GM06990 (cell line): ENCODE results near the gene BMP2K.

Experiments
- DNase-seq: peaks from one replicate; pipeline ENCODE4 v3.0.0-alpha.2; 2011; ENCODE audit not compliant: insufficient read length; ENCODE audit errors: extremely low read depth
- H3K27me3 ChIP-seq: replicated peaks from 2 replicates; pipeline ENCODE4 v1.6.0; 2011; ENCODE audit warnings: low read length; ENCODE audit not compliant: control insufficient read depth, insufficient read depth
- H3K36me3 ChIP-seq: 2 replicates; pipeline ENCODE4 v1.5.1; 2011; ENCODE audit warnings: low read length; ENCODE audit not compliant: control insufficient read depth, insufficient read depth
- H3K4me3 ChIP-seq: replicated peaks from 2 replicates; pipeline ENCODE4 v1.5.1; 2011; ENCODE audit warnings: low read depth, mild to moderate bottlenecking, control low read depth, low read length
- TF ChIP-seq, protein P1 (sequence below): IDR thresholded peaks from 2 replicates; pipeline ENCODE4 v1.5.1; 2011; ENCODE audit warnings: low read length, control low read depth, mild to moderate bottlenecking, inconsistent platforms; ENCODE audit not compliant: insufficient read depth, poor library complexity, severe bottlenecking

The BMP2K gene

GRCh38 chr4:78737035-78737434 lies 39.1 kb upstream of the BMP2K start:
- no peak overlapping the region for H3K4me3 ChIP-seq
- H3K27me3 ChIP-seq = no peaks in the 10 kb centered on the region
- DNase-seq = peak; percentile 20
- TF ChIP-seq, protein P1, sequence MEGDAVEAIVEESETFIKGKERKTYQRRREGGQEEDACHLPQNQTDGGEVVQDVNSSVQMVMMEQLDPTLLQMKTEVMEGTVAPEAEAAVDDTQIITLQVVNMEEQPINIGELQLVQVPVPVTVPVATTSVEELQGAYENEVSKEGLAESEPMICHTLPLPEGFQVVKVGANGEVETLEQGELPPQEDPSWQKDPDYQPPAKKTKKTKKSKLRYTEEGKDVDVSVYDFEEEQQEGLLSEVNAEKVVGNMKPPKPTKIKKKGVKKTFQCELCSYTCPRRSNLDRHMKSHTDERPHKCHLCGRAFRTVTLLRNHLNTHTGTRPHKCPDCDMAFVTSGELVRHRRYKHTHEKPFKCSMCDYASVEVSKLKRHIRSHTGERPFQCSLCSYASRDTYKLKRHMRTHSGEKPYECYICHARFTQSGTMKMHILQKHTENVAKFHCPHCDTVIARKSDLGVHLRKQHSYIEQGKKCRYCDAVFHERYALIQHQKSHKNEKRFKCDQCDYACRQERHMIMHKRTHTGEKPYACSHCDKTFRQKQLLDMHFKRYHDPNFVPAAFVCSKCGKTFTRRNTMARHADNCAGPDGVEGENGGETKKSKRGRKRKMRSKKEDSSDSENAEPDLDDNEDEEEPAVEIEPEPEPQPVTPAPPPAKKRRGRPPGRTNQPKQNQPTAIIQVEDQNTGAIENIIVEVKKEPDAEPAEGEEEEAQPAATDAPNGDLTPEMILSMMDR = no peak
- no peaks in the 10 kb centered on the region for H3K36me3 ChIP-seq

DNA sequence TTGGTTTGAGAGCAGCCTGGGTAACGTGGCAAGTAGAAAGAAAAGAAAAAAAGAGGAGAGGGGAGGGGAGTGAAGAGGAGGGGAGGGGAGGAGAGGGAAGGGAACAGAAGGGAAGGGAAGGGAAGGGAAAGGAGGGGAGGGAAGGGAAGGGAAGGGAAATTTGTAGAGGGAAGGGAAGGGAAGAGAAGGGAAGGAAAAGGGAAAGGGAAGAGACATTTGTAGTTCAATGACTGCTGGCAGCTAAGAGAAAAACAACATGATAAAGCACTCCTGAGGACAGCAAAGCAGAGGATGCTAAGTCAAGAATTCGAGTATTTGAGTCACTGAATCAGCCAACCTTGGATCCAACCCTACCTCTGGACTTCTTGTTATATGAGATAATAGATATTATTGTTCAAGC lies 38.2 kb upstream of the BMP2K start:
- TF ChIP-seq, protein P1 = no peak
- H3K27me3 ChIP-seq = no peaks in the 10 kb centered on the region
- no peak overlapping the region for H3K4me3 ChIP-seq
- DNase-seq = no peak
- H3K36me3 ChIP-seq = no peaks in the 10 kb centered on the region

- H3K36me3 ChIP-seq = no peaks in the 10 kb centered on the region
- peak; percentile 44 for DNase-seq
- no peak overlapping the region for H3K4me3 ChIP-seq
- TF ChIP-seq, protein P1 = no peak
- no peaks in the 10 kb centered on the region for H3K27me3 ChIP-seq
Measured at GRCh38 chr4:78742300-78742699, 33.9 kb upstream of the BMP2K start.

- no peak for DNase-seq
- Histone ChIP-seq H3K36me3 (no peaks in the 10 kb centered on the region), H3K4me3 (no peak overlapping the region)
Measured at GRCh38 chr4:78747475-78747922, 28.7 kb upstream of the BMP2K start.

GRCh38 chr4:78748381-78748780 lies 27.8 kb upstream of the BMP2K start:
- no peaks in the 10 kb centered on the region for H3K36me3 ChIP-seq
- no peaks in the 10 kb centered on the region for H3K27me3 ChIP-seq
- H3K4me3 ChIP-seq = no peak overlapping the region
- DNase-seq = no peak
- TF ChIP-seq, protein P1 = no peak

More at GRCh38 chr4:78747475-78747922, 28.7 kb upstream of the BMP2K start:
- no peaks in the 10 kb centered on the region for H3K27me3 ChIP-seq
- TF ChIP-seq, protein P1 = no peak

- H3K27me3 ChIP-seq = no peaks in the 10 kb centered on the region
- no peaks in the 10 kb centered on the region for H3K36me3 ChIP-seq
- TF ChIP-seq, protein P1 = no peak
- no peak overlapping the region for H3K4me3 ChIP-seq
- DNase-seq = peak; percentile 52
Measured at GRCh38 chr4:78749258-78749971, 26.7 kb upstream of the BMP2K start.
